HL-60/S4 (cell line): ENCODE measurements around the gene TERT.

Experiments used
- in situ Hi-C: fragments of 300-500 bp; cut with MboI; formaldehyde crosslinking; loops from 2 replicates; pipeline ENCODE4 v1.14.3; 2022; ENCODE audit warnings: low sequenced_read_pairs

TERT gene

DNA sequence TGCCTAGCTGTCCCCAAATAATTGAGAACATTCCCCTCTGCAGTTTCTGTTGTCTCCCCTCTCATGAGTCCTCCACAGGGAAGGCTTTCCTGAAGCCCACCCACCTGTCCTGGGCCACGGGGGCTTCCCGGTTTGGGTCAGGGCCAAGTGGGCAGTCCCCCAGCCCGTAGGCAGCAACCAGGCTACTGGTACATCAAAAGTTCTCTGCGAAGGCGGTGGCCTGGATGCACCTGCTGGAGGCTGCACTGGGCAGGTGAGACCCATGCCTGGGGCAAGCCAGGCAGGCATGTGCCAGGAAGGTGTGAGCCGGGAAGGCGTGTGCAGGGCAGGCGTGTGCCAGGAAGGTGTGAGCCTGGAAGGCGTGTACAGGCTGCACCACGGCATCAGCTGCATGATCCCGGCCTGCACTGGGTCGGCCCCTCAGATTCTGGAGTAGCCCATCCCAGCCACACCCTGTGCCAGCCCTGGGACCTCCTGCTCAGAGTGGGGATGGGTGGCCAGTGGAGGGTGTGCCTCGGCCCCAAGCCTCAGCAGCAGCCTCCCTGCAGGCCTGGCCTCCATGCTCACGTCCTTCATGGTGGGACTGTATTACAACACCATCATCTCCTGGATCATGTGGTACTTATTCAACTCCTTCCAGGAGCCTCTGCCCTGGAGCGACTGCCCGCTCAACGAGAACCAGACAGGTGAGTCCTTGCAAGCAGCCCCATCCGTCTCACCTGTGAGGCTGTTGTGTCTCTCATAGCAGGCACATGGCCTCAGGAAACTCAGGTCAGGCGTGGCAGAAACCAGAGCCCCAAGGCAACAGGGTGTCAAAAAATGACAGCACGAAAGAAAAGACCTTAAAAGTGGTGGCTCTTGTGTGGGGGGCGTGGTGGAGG, 84.7 kb downstream of the TERT start:
- in situ Hi-C loops, result no loop called here

DNA sequence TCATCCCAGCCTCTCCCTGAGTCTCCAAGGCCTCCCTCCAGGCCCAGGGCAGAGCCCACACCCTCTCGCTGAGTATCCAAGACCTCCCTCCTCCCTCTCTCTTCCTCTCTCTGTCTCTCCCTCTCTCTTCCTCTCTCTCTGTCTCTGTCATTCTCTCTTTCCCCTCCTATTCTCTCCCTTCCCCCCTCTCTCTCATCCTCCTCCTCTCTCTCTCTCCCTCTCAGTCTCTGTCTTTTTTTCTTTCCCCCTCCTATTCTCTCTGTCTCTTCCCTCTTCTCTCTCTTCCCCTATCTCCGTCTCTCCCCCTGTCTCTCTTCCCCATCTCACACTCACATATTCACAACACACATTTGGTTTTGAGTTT, 85.4 kb downstream of the TERT start:
- in situ Hi-C loops, result no loop called here

DNA sequence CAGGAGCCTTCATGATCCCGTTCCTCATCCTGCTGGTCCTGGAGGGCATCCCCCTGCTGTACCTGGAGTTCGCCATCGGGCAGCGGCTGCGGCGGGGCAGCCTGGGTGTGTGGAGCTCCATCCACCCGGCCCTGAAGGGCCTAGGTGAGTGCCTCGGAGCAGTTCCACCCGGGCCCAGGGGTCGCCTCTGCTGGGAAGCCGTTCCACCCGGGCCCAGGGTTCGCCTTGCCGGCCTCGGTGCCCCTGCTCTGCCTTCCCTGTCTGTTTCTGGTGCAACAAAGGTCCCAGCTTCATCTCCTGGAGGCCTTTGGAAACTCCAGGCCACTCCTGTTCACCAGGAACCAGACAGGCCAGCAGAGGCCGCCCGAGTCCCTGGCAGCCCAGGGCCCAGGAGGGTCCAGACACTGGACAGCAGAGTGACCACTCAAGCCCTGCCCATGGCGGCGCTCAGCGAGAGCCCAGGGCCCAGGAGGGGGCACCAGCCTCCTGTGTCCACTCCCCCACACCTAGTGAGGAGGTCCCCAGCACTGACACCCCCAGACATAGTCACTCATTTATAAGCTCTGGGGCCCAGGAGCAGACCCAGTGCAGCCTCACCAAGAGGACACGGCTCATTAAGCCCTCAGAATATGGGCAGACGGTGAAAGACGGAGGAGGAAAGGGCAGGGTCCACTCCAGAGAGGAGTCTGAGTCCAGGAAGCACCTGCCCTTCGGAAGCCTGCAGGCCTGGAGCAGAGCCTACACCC, 86.0 kb downstream of the TERT start:
- in situ Hi-C loops, result no loop called here

DNA sequence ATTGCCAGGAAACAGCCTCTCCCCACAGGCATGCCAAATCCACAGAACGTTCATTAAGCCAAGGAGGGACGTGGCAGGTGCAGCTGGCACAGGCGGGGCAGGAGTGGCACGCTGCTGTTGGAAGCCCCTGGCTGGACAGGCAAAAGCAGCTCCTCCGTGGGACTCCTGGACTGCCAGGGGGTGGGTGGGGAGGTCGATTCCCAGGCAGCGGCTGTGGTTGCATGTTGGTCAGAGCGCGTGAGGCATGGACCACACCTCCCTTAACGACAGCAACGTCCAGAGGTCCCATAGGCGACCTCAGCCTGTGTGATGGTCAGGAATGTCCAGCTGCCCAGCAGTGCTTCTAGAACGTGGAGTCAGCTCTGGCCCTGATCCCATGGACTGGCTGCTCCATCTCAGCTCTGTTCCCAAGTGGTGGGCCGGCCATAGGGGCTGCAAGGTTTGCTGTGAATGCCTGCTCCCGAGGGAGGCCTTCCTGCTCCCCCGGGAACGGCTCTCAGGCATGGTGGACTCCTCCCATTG, 86.6 kb downstream of the TERT start:
- in situ Hi-C loops, result no loop called here

DNA sequence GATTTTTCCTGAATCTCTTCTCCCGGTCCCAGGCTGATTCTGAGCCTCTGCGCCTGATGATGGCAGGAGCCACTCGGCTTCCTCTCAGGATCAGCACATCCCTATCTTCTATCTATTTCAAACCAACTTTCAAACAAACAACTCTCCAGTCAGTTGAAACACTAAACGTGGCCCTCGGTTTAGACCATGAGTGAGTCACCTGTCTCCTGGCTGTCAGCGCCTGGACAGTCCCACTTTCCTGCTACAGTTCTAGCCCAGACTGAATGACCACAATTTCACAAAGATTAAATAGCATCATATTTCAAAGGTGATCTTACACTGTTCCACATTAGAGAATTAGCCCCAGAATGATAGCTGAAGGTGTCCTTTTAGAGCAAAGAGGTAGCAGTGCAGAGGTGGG, 87.3 kb downstream of the TERT start:
- in situ Hi-C loops, result no loop called here

DNA sequence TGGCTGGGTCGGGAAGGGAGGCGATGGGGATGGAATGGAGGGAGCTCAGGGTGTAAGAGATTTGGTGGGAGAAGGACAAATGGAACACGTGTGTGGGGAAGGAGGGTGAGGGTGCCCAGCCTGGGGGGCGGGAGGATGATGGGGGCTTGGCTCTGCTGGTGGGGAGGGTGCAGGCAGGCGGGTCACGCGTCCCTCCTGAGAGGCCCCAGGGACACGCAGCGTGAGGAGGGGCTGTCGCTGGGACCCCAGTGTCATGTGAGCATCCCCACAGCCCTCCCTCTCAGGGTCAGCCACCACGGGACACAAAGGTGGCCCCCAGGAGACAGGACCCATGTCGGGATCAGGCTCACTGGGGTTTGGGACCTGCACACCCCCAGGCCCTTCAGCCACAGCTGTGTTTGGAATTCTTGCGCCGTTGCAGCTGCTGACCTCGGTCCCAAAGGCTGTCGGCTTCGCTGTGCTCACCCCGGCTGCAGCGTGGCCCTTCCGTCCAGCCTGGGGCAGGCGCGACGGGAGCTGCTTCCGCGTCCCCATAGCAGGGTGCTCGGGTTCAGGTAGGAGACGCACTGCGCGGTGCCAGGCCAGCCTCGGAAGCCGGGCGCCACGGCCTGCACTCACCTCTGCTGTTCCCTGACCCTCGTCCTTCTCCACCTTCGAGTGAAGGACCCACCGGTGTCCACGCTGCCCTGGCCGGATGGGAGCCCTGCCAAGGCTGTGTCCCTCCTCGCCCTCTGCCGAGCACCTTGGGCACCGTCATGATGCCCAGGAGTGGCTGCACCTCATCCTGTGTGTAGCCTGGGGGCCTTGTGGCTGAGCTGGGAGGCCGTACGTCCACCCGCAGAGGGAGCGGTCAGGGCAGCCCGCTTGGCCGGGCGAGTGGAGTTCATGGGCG, 88.1 kb downstream of the TERT start:
- in situ Hi-C loops, result no loop called here

DNA sequence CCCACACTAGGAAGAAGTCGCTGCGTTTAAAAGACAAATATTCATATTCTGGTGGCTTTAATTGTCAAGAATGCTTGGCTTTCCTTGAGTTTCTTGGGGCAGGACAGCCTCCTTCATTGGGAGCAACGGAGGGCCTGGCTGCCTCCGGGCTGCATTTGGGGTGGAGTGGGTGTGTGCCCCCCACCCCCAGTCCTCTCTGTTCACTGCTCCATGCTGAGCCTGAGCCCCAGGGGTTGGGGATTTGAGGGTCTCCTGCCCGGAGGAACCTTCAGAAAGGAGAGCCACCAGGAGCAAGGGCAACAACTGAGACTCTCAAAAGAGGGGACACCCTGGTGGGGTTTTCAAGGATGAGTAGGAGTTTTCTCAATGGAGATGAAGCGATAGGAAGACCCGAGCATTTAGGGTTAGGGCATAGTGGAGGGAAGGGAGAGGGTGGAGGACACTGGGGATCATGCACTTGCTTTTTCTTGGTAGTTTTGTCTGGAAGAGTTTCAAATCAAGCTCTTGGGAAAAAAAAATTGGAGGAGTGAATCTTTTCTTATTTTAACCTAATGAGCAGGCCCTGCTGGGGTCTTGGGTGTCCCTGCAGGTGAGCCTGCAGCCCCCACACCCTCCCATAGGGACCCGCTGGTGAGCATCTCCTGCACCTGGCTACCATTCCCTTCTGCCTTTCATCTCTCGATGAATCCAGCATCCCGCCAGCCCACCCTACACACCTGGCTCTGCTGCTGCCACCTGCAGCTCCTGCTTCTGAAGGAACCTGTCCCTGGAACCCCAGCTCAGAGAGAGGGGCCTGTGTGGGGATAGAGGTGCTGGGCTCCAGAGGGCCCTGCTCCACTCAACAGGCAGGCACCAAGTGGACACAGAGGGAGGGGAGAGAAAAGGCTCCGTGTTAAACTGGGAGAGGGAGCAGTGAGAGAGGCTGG, 89.3 kb downstream of the TERT start:
- in situ Hi-C loops, result no loop called here

DNA sequence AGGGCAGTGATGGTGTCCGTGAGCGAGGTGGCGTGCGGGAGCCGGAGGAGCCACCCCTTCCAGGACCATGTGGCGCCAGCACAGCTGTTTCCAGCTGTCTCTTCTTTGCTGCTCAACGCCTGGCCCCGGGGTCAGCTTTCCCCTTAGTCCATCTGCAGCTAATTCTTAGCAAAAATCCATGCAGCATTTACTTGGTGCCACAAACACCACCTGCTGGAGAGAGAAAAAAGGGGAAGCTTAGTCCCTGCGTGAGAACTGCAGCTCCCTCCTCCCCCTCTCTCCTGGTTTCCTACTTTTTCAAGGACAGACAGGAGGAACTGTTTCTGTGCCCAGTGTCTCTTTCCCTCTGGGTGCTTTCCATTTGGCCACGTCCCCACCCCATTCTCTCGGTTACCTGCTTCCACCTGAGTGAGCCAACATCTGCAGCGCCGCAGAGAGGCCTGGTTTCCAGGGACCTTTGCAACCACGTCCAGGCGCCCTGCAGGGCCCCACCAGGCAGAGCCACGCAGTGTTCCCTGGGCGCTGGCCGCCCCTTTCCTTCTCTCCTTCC, 90.1 kb downstream of the TERT start:
- in situ Hi-C loops, result no loop called here

DNA sequence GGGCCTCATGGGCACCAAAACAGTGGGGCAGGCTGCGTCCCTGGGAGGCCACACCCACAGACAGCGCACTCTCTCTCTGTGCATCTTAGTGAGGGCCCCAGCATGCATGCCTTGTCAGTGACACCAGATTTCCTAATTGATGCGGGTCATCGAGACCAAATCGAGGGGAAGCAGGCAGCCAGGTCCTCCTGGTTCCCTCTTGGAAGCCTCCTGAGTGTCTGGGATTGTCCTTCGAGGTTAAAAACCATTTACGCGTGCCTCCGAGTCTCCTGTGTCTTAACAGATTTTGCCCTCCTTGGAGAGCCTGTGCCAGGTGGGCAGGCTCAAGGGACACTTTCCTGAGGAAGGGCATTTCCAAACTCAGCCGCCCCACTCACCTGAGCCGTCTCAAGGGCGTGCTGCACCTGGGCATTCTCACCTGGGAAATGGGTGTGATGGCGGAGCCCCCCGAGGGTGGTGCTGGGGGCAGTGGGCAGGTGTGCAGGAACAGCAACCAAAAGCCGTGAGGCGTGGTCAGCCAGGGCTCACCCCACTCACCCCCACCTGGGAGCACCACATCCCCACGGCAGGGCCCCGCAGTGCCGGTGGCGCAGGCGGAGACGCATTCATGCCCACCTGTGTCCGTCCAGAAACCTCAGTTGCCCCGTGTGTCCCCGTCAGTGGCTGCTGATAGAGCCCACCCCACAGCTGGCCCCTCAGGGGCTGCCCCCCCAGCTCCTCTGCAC, 90.7 kb downstream of the TERT start:
- in situ Hi-C loops, result no loop called here

DNA sequence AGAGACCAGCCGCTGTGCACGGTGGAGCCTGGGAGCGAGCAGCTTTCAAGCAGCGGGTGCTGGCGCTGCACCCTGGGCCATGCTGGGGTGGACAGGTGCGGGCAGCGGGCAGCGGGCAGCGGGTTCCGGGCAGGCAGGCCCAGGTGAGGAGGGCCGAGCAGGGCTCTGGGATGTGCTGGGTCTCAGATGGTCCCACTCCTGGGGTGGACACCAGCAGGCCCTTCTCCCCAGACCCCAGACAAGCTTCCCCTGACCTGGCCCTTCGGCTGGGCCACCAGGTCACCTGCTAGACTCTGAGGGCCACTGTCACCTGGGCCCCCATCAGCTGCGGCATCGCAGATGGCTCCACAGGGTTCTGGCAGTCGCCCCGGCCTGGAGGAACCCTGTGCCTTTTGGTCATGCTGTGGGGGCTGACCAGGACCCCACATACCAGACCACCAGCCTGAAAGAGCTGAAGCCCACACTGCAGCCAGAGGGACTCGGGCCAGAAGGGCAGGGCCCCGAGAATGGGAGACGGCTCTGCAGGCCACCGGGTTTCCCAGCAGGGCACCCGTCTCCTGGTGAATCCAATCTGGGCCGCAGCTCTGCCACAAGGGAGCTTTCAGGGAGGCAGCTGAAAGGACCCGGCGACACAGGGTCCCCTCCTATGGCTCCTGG, 91.4 kb downstream of the TERT start:
- in situ Hi-C loops, result no loop called here
